ENCODE measurements around the gene DNAH14. TPM values are rescaled to one million over a fixed set of nuclear protein-coding genes. Genes with fewer than 3 reads are reported as not detected.
A peak's percentile ranks its signal among the peaks of the same experiment; 100 is the strongest.

The DNAH14 gene
- polyA plus RNA-seq, 2 of the 4 experiments (the other 2 are of a cell fraction): 15.9 to 35.8 TPM

DNA sequence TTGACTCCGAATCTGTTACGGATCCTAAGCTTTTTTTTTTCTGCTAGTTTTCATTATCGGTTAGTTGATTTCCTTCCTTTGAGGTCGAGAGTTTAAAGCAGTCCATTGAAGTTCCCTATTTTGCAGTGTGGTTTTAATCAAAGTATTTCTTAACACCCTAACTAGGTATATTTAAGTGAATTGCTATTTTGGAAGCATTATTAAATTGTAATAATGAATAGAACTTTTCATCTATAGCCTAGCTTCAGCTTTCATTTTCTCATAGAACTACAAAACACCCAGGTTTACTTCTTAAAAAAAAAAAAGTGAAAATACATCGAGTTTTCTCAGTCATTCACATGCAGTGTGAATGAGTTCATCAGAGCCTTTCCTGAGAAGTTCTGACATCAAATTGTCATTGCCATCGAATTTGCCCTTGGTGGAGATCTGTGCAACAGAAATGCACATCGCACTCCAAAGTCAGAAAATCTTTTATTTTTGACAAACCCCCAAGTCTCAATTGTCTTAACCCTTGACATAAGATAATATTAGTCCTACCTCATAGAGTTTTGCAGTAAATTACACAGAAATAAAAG lies 499.5 kb downstream of the DNAH14 start:
- CTCF ChIA-PET: interaction anchor here (0.7 to 1.4 kb wide), 3 partner anchors 15 to 39 kb away, joined by 3 to 5 read pairs (median 3); no protein-coding TSS in a partner anchor
- H3K27ac ChIP-seq: peak overlapping the region; percentile 96 to 98
- ATAC-seq (no peak), FAIRE-seq (no peak), DNase-seq (ENCODE audit: low read depth in 1 of 2, low spot score in 1 of 2) (no peak)
- peak overlapping the region; percentile 86 for H3K4me2 ChIP-seq
- TF ChIP-seq HEYL (CRISPR knock-in tag; IDR thresholded peaks at IDR 0.05) (no peak), NFE2L2 (conservative IDR thresholded peaks at IDR 0.05; ENCODE audit: low read length) (no peak), JUN (IDR thresholded peaks at IDR 0.05) (no peak), POLR2AphosphoS2 (conservative IDR thresholded peaks at IDR 0.05; ENCODE audit: low read length) (no peak), MAZ (IDR thresholded peaks at IDR 0.05; ENCODE audit: borderline replicate concordance, low read depth, low read length) (no peak), HOXB5 (CRISPR knock-in tag; IDR thresholded peaks at IDR 0.05) (no peak), CHD4 (IDR thresholded peaks at IDR 0.05; ENCODE audit: borderline replicate concordance) (no peak), CBX8 (IDR thresholded peaks at IDR 0.05) (no peak), HOXA7 (CRISPR knock-in tag; IDR thresholded peaks at IDR 0.05) (no peak), HDAC2 (IDR thresholded peaks at IDR 0.05) (no peak), MAFK (IDR thresholded peaks at IDR 0.05; ENCODE audit: partially characterized antibody) (no peak), RAD21 (conservative IDR thresholded peaks at IDR 0.05 in 1 of 2, IDR thresholded peaks at IDR 0.05 in 1 of 2) (no peak), HOXB13 (CRISPR knock-in tag; IDR thresholded peaks at IDR 0.05; ENCODE audit: low read depth) (no peak), CBX2 (IDR thresholded peaks at IDR 0.05; ENCODE audit: borderline replicate concordance, low read depth) (no peak), ESRRA (IDR thresholded peaks at IDR 0.05; ENCODE audit: borderline replicate concordance, low read length) (no peak), ZFP36 (IDR thresholded peaks at IDR 0.05; ENCODE audit: borderline replicate concordance, partially characterized antibody) (no peak), RFX5 (IDR thresholded peaks at IDR 0.05) (no peak)
- TF ChIP-seq, protein P1, sequence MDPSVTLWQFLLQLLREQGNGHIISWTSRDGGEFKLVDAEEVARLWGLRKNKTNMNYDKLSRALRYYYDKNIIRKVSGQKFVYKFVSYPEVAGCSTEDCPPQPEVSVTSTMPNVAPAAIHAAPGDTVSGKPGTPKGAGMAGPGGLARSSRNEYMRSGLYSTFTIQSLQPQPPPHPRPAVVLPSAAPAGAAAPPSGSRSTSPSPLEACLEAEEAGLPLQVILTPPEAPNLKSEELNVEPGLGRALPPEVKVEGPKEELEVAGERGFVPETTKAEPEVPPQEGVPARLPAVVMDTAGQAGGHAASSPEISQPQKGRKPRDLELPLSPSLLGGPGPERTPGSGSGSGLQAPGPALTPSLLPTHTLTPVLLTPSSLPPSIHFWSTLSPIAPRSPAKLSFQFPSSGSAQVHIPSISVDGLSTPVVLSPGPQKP (IDR thresholded peaks at IDR 0.05; ENCODE audit: low read depth, low read length): no peak
- TF ChIP-seq, protein P2, sequence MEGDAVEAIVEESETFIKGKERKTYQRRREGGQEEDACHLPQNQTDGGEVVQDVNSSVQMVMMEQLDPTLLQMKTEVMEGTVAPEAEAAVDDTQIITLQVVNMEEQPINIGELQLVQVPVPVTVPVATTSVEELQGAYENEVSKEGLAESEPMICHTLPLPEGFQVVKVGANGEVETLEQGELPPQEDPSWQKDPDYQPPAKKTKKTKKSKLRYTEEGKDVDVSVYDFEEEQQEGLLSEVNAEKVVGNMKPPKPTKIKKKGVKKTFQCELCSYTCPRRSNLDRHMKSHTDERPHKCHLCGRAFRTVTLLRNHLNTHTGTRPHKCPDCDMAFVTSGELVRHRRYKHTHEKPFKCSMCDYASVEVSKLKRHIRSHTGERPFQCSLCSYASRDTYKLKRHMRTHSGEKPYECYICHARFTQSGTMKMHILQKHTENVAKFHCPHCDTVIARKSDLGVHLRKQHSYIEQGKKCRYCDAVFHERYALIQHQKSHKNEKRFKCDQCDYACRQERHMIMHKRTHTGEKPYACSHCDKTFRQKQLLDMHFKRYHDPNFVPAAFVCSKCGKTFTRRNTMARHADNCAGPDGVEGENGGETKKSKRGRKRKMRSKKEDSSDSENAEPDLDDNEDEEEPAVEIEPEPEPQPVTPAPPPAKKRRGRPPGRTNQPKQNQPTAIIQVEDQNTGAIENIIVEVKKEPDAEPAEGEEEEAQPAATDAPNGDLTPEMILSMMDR (IDR thresholded peaks at IDR 0.05): no peak
- TF ChIP-seq, protein P3, sequence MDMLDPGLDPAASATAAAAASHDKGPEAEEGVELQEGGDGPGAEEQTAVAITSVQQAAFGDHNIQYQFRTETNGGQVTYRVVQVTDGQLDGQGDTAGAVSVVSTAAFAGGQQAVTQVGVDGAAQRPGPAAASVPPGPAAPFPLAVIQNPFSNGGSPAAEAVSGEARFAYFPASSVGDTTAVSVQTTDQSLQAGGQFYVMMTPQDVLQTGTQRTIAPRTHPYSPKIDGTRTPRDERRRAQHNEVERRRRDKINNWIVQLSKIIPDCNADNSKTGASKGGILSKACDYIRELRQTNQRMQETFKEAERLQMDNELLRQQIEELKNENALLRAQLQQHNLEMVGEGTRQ (IDR thresholded peaks at IDR 0.05): no peak
- 23% methylated on average over 7 of the region's 7 CpGs for WGBS (ENCODE audit: missing lambda C conversion rate)
- H3K9me3 ChIP-seq: no peaks in the 10 kb centered on the region
- peak overlapping the region; percentile 89 for H3K4me3 ChIP-seq
- POLR2A ChIA-PET: interaction anchor here (0.6 to 1.9 kb wide), 4 partner anchors 16 to 634 kb away, joined by 3 to 5 read pairs (median 4); partner anchors contain the start of gene H3-3A
- H3K4me1 ChIP-seq: peaks cover 33% of the 10 kb centered on the region

DNA sequence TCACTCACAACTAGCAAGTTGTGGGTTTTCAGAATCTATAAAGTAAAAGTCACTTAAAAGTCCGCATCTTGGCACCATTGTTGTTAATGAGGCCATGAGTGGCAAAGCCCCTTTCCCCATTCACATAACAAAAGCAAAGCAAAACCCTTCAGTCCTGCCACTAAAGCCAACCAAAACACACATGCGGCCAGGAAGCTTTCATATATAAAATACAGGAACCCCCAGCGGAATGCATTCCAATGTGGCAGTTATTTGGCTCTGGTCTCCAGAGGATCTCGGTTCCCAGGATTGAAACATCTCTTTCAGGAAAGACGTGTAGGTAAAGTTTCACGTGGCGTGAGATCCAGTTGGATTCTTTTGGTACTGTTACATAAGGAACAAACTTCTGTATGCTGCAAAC lies 500.8 kb downstream of the DNAH14 start:
- CTCF ChIA-PET: no interaction called here
- no peak for FAIRE-seq
- H3K27ac ChIP-seq: no peak overlapping the region

More for the DNA sequence above, 500.8 kb downstream of the DNAH14 start:
- ATAC-seq (no peak), DNase-seq (ENCODE audit: low read depth in 1 of 2, low spot score in 1 of 2) (no peak)
- WGBS (ENCODE audit: missing lambda C conversion rate): 93% methylated on average over 7 of the region's 7 CpGs
- Histone ChIP-seq H3K4me3 (no peak overlapping the region), H3K9me3 (no peaks in the 10 kb centered on the region), H3K4me1 (peaks cover 19% of the 10 kb centered on the region), H3K4me2 (no peak overlapping the region)
- POLR2A ChIA-PET: no interaction called here
- no peak for TF ChIP-seq MAFK (IDR thresholded peaks at IDR 0.05; ENCODE audit: partially characterized antibody)
- TF ChIP-seq POLR2AphosphoS2 (conservative IDR thresholded peaks at IDR 0.05; ENCODE audit: low read length): no peak
- no peak for TF ChIP-seq RFX5 (IDR thresholded peaks at IDR 0.05)
- TF ChIP-seq, protein P4, sequence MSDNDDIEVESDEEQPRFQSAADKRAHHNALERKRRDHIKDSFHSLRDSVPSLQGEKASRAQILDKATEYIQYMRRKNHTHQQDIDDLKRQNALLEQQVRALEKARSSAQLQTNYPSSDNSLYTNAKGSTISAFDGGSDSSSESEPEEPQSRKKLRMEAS (IDR thresholded peaks at IDR 0.05): no peak
- TF ChIP-seq CHD2 (IDR thresholded peaks at IDR 0.05; ENCODE audit: low read length, partially characterized antibody): no peak
- TF ChIP-seq KDM1A (IDR thresholded peaks at IDR 0.05; ENCODE audit: low read depth): no peak
- TF ChIP-seq RAD21 (conservative IDR thresholded peaks at IDR 0.05 in 1 of 2, IDR thresholded peaks at IDR 0.05 in 1 of 2): no peak
- TF ChIP-seq, protein P5, sequence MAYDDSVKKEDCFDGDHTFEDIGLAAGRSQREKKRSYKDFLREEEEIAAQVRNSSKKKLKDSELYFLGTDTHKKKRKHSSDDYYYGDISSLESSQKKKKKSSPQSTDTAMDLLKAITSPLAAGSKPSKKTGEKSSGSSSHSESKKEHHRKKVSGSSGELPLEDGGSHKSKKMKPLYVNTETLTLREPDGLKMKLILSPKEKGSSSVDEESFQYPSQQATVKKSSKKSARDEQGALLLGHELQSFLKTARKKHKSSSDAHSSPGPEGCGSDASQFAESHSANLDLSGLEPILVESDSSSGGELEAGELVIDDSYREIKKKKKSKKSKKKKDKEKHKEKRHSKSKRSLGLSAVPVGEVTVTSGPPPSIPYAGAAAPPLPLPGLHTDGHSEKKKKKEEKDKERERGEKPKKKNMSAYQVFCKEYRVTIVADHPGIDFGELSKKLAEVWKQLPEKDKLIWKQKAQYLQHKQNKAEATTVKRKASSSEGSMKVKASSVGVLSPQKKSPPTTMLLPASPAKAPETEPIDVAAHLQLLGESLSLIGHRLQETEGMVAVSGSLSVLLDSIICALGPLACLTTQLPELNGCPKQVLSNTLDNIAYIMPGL (CRISPR knock-in tag; IDR thresholded peaks at IDR 0.05; ENCODE audit: borderline replicate concordance): no peak
- TF ChIP-seq, protein P3 (IDR thresholded peaks at IDR 0.05): no peak
- TF ChIP-seq CEBPB (IDR thresholded peaks at IDR 0.05): no peak

All from A549 (cell line).